Measurements from ENCODE around the gene DYNLT2.
"Not testable (repeated sequence)": the region's sequence is repeated elsewhere in the genome, so short reads cannot be mapped to it uniquely, and the experiment has no call there.

The DYNLT2 gene

DNA sequence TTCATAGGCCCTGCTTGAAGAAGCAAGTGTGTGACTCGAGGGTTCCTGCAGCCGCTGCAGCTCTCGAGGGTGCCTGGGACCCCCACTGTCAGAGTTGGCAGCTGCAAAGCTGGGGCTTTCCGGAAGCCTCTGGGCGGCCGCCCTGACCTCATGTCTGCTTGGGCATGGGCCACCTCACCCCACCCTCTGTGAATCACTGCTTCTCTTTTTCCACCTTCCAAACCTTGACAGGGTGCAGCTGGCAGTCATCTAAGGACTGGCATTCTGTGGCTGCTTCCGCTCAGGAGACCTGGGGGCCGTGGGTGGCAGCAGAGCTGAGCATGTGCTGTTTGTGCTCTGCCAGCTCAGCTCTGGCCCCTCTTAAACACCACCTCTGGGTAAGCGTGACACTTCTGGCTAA, 32.0 kb upstream of the DYNLT2 start:
- no peak for DNase-seq

GRCh38 chr6:169782966-169783365, 31.6 kb upstream of the DYNLT2 start:
- no peak for DNase-seq

- no peak for DNase-seq
Observed at GRCh38 chr6:169780571-169781091, 29.3 kb upstream of the DYNLT2 start.

DNA sequence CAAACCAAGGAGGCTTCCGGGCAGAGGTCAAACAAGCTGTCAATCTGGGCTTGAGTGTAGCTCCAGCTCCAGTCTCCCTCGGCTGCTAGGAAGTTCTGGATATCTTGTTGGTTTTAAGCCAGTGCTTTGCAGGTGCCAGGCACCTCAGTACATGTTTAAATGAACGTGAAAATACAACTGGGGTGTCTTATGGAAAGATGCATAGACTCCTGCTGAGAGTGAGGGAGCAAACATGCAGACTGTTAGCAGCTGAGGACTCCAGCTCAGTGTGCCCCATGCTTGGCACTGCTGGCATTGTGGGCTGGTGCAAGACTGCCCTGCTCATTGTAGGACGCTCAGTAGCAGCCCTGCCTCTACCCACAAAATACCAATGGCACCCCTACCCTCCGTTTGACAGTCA, 28.5 kb upstream of the DYNLT2 start:
- no peak for DNase-seq

GRCh38 chr6:169779092-169779815, 27.9 kb upstream of the DYNLT2 start:
- DNase-seq: no peak

DNA sequence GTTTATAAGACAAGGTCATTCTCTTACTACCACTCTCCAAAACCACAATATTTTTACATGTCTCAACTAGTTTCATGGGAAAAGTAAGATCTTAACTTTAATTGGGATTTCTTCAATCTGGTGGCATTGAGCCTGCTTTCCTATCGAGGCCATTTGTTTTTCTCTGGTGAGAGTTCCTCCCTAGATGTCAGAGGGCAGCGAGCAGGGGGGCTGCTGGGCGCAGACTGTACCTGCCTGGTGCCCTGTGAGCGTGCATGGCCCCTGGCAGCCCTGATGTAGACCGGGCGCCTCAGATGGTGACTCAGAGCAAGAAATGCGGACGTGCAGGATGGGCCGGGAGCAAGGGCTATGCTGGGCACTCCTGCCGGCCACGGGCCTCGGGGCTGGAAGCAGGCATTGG, 27.3 kb upstream of the DYNLT2 start:
- no peak for DNase-seq

DNA sequence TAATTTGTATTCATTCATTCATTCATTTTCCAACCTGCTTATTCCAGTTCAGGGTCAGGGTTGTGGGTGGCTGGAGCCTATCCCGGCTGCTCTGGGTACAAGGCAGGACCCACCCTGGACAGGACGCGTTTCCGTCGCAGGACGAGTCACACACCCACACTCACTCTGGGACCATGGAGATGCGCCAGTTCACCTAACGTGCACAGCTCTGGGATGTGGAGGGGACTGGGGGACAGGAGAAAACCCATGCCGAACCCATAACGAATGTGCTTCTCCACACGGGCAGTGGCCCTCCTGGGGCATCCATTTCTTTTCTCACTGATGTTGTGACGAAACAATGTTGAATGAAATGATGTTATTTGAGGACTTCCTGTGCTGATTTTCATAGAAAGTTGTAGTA, 26.5 kb upstream of the DYNLT2 start:
- no peak for DNase-seq

DNA sequence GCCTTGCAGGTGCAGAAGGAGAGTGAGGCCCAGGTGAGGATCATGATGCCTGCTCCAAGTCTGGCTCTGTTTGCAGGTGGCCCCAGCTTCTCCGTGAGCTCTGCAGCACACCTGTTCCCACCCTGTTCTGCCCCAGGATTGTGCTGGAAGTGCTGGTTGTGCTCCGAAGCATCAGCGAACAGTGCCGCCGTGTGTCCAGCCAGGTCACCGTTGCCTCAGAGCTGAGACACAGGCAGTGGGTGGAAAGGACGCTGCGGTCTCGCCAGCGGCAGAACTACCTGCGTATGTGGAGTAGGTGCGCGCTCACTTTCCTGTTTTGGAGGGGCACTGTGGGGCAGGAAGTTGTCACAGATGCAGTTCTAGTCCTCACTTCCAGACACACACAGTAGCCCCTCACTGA, 25.0 kb upstream of the DYNLT2 start:
- DNase-seq: no peak

DNA sequence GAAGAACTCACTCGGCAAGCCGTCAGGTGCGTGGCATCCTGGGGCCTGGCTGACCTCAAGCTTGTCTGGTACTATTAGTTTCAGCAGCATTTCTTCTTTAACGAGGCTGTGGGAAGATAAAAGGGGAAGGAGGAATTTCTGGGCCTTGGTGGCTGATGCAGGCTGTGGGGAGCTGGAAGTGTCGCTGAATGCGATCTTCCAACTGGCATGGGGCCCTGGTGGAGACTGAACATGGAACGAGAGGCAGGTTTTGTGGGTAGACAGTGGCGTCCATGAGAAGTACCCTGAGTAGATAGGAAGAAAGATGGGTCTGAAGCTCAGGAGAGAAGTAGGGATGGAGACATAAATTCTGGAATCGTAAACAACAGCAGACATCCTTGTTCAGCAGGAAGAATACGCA, 23.9 kb upstream of the DYNLT2 start:
- no peak for DNase-seq

GRCh38 chr6:169774347-169774746, 23.0 kb upstream of the DYNLT2 start:
- no peak for DNase-seq

DNA sequence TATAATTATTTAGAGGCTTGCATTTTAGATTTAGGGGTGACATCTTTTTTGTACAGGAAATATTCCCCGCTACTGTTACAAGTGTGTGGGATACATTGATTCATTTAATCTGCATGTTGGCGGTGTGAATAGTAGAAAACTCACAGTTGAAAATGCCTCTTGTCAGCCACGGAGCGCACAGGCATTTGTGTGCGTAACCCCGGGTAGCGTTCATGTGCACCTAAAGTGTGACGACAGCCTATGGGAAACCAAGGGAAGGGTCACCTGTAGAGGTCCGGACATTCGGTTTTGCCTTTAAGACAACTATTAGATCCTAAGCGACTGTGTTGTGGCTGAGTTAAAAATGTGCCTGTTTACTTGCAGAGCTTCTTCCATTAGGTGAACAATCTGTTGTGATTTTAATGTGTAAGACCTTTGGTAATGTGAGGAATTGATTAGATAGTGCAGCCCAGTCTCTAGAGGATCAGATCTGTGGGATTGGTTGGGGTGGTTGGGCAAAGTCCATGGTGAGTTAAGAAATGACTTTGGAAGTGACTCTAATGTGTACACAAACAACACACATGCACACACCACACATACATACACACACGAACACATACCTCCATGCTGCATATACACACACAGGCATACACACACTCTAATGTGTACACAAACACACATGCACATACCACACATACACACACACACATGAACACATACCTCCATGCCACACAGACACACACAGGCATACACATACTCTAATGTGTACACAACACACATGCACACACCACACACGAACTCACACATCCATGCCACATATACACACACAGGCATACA, 15.8 kb upstream of the DYNLT2 start:
- DNase-seq: no peak

DNA sequence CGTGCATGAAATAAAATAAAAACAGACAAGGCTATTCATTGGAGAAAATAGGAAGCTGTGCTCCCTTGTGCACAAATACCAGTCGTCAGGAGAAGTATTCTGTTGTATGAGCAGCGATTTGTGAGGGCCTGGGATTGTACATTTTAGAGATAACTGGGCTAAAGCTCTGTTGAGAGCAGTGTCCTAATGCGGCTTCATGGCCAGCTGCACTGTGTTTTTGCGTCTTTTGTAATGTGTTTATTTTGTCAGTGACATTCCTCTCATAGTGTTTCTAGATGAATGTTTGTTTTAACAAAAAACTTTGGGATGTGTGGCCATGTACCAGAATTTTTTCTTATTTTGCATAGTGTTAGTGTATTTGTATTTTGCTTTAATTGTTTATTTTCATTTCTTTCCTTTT, 14.9 kb upstream of the DYNLT2 start:
- no peak for DNase-seq

DNA sequence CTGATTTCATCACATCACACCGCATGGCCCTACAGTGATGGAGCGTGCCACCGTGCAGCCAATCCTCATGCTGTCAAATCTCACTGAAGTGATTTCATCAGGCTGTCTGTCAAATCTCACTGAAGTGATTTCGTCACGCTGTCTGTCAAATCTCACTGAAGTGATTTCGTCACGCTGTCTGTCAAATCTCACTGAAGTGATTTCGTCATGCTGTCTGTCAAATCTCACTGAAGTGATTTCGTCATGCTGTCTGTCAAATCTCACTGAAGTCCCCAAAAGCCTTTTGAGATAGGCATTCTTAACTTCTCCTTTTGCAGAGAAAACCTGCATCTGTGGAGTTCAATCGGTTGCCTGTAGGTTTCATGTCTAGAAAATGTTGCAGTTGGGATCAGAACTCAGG, 14.4 kb upstream of the DYNLT2 start:
- DNase-seq: not testable (repeated sequence)

GRCh38 chr6:169763881-169764280, 12.5 kb upstream of the DYNLT2 start:
- DNase-seq: no peak

- DNase-seq: no peak
Observed at GRCh38 chr6:169763308-169763707, 11.9 kb upstream of the DYNLT2 start.

- no peak for DNase-seq
Observed at GRCh38 chr6:169755162-169755561, 3.8 kb upstream of the DYNLT2 start.

DNA sequence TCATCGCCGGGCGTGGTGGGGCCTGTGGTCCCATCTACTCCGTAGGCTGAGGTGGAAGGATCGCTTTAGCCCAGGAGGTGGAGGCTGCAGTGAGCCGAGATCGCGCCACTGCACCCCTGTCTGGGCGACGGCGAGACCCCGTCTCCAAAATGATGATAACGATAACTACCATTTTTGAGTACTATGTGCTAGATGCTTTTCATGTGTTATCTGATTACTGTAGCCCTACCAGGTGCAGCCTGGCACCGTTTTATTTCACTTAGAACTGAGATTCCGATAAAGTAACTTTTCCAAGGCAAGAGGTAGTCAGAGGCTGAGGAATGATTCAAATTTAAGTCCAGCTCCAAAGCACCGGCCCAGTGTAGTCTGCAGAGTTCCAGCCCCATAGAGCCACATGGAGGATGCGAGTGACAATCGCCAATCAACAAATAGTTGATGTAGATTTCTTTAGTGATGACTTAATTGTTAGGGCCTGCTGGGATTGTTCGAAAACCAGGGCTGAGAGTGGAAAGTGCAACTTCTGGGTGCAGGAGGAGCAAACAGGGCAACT, 777 bp upstream of the DYNLT2 start:
- DNase-seq: no peak

- no peak for DNase-seq
Observed at GRCh38 chr6:169746556-169746955, 4.8 kb downstream of the DYNLT2 start.

- no peak for DNase-seq
Observed at GRCh38 chr6:169745405-169745804, 6.0 kb downstream of the DYNLT2 start.

GRCh38 chr6:169741344-169741743, 10.0 kb downstream of the DYNLT2 start:
- DNase-seq: no peak

DNA sequence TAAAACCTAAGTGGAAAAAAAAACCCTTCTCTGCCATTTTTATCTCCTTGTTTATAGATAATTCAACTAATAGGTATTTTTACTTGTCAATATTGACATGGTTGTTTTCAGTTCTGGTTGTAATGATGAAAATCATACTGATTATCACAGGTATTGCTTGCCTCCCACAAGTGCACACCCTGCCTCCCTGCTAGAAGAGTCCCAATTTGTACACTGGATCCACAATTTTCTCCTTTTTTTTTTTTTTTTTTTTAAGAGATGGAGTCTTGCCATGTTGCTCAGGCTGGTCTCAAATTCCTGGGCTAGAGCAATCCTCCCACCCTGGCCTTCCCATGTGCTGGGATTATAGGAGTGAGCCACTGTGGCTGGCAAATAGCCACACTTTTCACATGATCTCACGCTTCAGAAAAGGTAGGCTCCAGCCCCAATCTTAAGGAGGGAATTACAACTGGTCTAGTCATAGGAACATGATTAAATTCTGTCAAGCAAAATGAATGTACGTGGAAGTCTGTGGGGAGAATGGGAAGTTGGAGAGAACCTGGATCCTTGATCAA, 12.3 kb downstream of the DYNLT2 start:
- DNase-seq: no peak

GRCh38 chr6:169738204-169738975, 13.0 kb downstream of the DYNLT2 start:
- DNase-seq: no peak

- DNase-seq: no peak
Observed at GRCh38 chr6:169729961-169730360, 21.4 kb downstream of the DYNLT2 start.

All from activated gamma-delta T cell treated with Interleukin-2 at 50 U/mL for 16 hours (primary cell).